K562 (cell line): Measurements from ENCODE around the gene CMPK1. TPM values are rescaled to one million over a fixed set of nuclear protein-coding genes. Genes with fewer than 3 reads are reported as not detected.

ENCODE experiments used
- CHAMP1 ChIP-seq: fragments of 450-650 bp; IDR thresholded peaks from 2 replicates; pipeline ENCODE4 v1.6.1; 2016; ENCODE audit warnings: mild to moderate bottlenecking
- CREB3 ChIP-seq: fragments of 450-650 bp; conservative IDR thresholded peaks from 2 replicates; pipeline ENCODE4 v1.6.1; 2016; ENCODE audit warnings: missing genetic modification characterization, low read depth, mild to moderate bottlenecking, missing compliant biosample characterization, moderate library complexity
- ESRRA ChIP-seq: fragments of 450-650 bp; IDR thresholded peaks from 2 replicates; pipeline ENCODE4 v1.6.1; 2014; ENCODE audit warnings: low read depth, mild to moderate bottlenecking, moderate library complexity, borderline replicate concordance
- OTX1 ChIP-seq: fragments of 450-650 bp; formaldehyde crosslinking; IDR thresholded peaks from 2 replicates; pipeline ENCODE4 v1.4.0; 2022; ENCODE audit warnings: mild to moderate bottlenecking
- POLR2AphosphoS5 ChIP-seq: IDR thresholded peaks from 2 replicates; pipeline ENCODE4 v1.6.1; 2011; ENCODE audit warnings: mild to moderate bottlenecking, low read depth, low read length, moderate library complexity; ENCODE audit not compliant: control insufficient read depth, insufficient read depth
- REST ChIP-seq, 2 experiments: fragments of 450-650 bp; formaldehyde crosslinking in 1 of 2; IDR thresholded peaks; 2 replicates each; pipeline versions ENCODE4 v1.4.0 to v1.6.1; 2014 to 2020; ENCODE audit warnings: mild to moderate bottlenecking in 2 of 2, borderline replicate concordance in 1 of 2, low read depth in 1 of 2
- SRF ChIP-seq, 2 experiments: fragments of 250-450, 450-650 bp in 1 of 2; sonication (Bioruptor Pico) in 1 of 2; sonication (generic) in 1 of 2; formaldehyde crosslinking; IDR thresholded peaks; 2 replicates each; pipeline versions ENCODE4 v1.5.0 to v1.5.1; 2020 to 2022; ENCODE audit warnings: mild to moderate bottlenecking in 1 of 2, missing genetic modification reagents in 1 of 2
- ZNF121 ChIP-seq: sonication (generic); formaldehyde crosslinking; conservative IDR thresholded peaks from 2 replicates; pipeline ENCODE4 v1.8.0; 2022; ENCODE audit warnings: missing genetic modification reagents
- ZNF3 ChIP-seq: fragments of 250-450 bp; sonication (Bioruptor Pico); IDR thresholded peaks from 2 replicates; pipeline ENCODE4 v1.5.0; 2021; ENCODE audit warnings: mild to moderate bottlenecking, moderate library complexity
- ZNF398 ChIP-seq: fragments of 250-450 bp; sonication (Bioruptor Pico); IDR thresholded peaks from 2 replicates; pipeline ENCODE4 v1.8.0; 2021; ENCODE audit warnings: moderate library complexity, mild to moderate bottlenecking, inconsistent platforms
- ZNF57 ChIP-seq: fragments of 450-650 bp; formaldehyde crosslinking; IDR thresholded peaks from 2 replicates; pipeline ENCODE4 v1.4.0; 2020; ENCODE audit warnings: mild to moderate bottlenecking, moderate library complexity
- polyA plus RNA-seq, 8 experiments: library from polyadenylated mRNA; depleted of rRNA in 4 of 8; stranded (reverse) in 5 of 8; unstranded in 3 of 8; fragments of >200 nt; fragmentation: Nextera tagmentation in 2 of 8; fragmentation: Illumina TruSeq in 1 of 8; extraction: Ambion mirVana in 2 of 8; extraction: Trizol in 1 of 8; gene quantifications; 2 replicates each; pipeline versions ENCODE4 v1.2.1 to v1.2.3, GENCODE V29; 2011 to 2014; ENCODE audit warnings: inconsistent platforms in 1 of 8, missing spikeins in 1 of 8
- total RNA-seq, 7 experiments: library from RNA; depleted of rRNA in 6 of 7; stranded (reverse); fragments of >200 nt in 6 of 7; fragmentation: Illumina TruSeq in 2 of 7; extraction: Trizol in 2 of 7; gene quantifications; 2 replicates each; pipeline versions ENCODE4 v1.2.1 to v1.2.3, GENCODE V29; 2011 to 2021; ENCODE audit warnings: low replicate concordance in 1 of 7

CMPK1 gene
- total and polyA plus RNA-seq, 9 of the 15 experiments (the other 6 are each of a cell fraction or from before 2014, with no cell fraction given), result 54.5 to 197 (median 116) TPM

GRCh38 chr1:47333578-47333921, at the start of gene CMPK1 (continued):
- TF ChIP-seq REST (IDR thresholded peaks at IDR 0.05; ENCODE audit: borderline replicate concordance) (peak; percentile 47), REST (CRISPR knock-in tag; IDR thresholded peaks at IDR 0.05; ENCODE audit: low read depth) (no peak), ZNF398 (no peak), ZNF121 (CRISPR knock-in tag) (no peak), SRF (CRISPR knock-in tag; IDR thresholded peaks at IDR 0.05) (peak in 1 of 2 experiments; percentile 14; a peak in 1 of 4 replicates), POLR2AphosphoS5 (peak; percentile 83), CHAMP1 (no peak), ESRRA (no peak; the same call in 1 of the 2 replicates), OTX1 (CRISPR knock-in tag) (no peak), ZNF3 (CRISPR knock-in tag) (no peak), ZNF57 (no peak), CREB3 (tag) (no peak)
